Mesenchymal stem cell (in vitro differentiated cells and primary cell): Measurements from ENCODE around the gene NXNL1.

ENCODE experiments used
- DNase-seq: peaks from one replicate; pipeline ENCODE4 v3.0.0-alpha.2; 2013
- H2AFZ ChIP-seq: one replicate; pipeline ENCODE4 v1.6.1; 2013; ENCODE audit warnings: low read depth, mild to moderate bottlenecking, control low read depth, inconsistent platforms, low read length, moderate library complexity
- H2AK5ac ChIP-seq: 2 replicates; pipeline ENCODE4 v1.6.1; 2013; ENCODE audit warnings: low read length, moderate library complexity, mild to moderate bottlenecking, inconsistent platforms; ENCODE audit not compliant: severe bottlenecking
- H2BK120ac ChIP-seq: one replicate; pipeline ENCODE4 v1.6.1; 2013; ENCODE audit warnings: low read depth, mild to moderate bottlenecking, inconsistent platforms, low read length, moderate library complexity
- H2BK12ac ChIP-seq, 2 experiments: one replicate each; pipeline ENCODE4 v1.6.1; 2013; ENCODE audit warnings: inconsistent platforms in 2 of 2, low read length in 2 of 2, mild to moderate bottlenecking in 2 of 2, moderate library complexity in 2 of 2, control low read depth in 1 of 2
- H2BK15ac ChIP-seq: one replicate; pipeline ENCODE4 v1.6.1; 2013; ENCODE audit warnings: mild to moderate bottlenecking, low read depth, inconsistent platforms; ENCODE audit not compliant: poor library complexity, severe bottlenecking
- H2BK5ac ChIP-seq: 2 replicates; pipeline ENCODE4 v1.6.1; 2013; ENCODE audit warnings: low read depth, mild to moderate bottlenecking, low read length, control low read depth, inconsistent platforms; ENCODE audit not compliant: poor library complexity, severe bottlenecking
- H3K14ac ChIP-seq, 2 experiments: one replicate each; pipeline ENCODE4 v1.6.1; 2013; ENCODE audit warnings: inconsistent platforms in 2 of 2, low read length in 2 of 2, control low read depth in 1 of 2, mild to moderate bottlenecking in 1 of 2, moderate library complexity in 1 of 2
- H3K18ac ChIP-seq, 2 experiments: one replicate each; pipeline ENCODE4 v1.6.1; 2013; ENCODE audit warnings: inconsistent platforms in 2 of 2, low read length in 2 of 2, control low read depth in 1 of 2, low read depth in 1 of 2, mild to moderate bottlenecking in 1 of 2
- H3K23ac ChIP-seq, 2 experiments: one replicate each; pipeline ENCODE4 v1.6.1; 2013; ENCODE audit warnings: inconsistent platforms in 2 of 2, low read length in 2 of 2, mild to moderate bottlenecking in 2 of 2, moderate library complexity in 2 of 2, control low read depth in 1 of 2
- H3K27ac ChIP-seq: 2 replicates; pipeline ENCODE4 v1.5.1; 2013; ENCODE audit warnings: mild to moderate bottlenecking, moderate library complexity, low read length, control low read depth, inconsistent platforms; ENCODE audit not compliant: poor library complexity, severe bottlenecking
- H3K27me3 ChIP-seq, 2 experiments: 2 replicates each; pipeline versions ENCODE4 v1.6.1 to v1.7.0; 2013; ENCODE audit warnings: low read length in 2 of 2, mild to moderate bottlenecking in 2 of 2, moderate library complexity in 2 of 2, control low read depth in 1 of 2, inconsistent platforms in 1 of 2; ENCODE audit not compliant: control insufficient read depth in 1 of 2, insufficient read depth in 1 of 2
- H3K36me3 ChIP-seq, 2 experiments: 2 replicates each; pipeline versions ENCODE4 v1.6.1 to v1.7.0; 2013; ENCODE audit warnings: low read length in 2 of 2, control low read depth in 1 of 2, inconsistent platforms in 1 of 2, low read depth in 1 of 2, mild to moderate bottlenecking in 1 of 2; ENCODE audit not compliant: insufficient read depth in 2 of 2, control insufficient read depth in 1 of 2
- H3K4ac ChIP-seq, 2 experiments: one replicate each; pipeline ENCODE4 v1.6.1; 2013; ENCODE audit warnings: inconsistent platforms in 2 of 2, low read length in 2 of 2, mild to moderate bottlenecking in 2 of 2, moderate library complexity in 2 of 2, control low read depth in 1 of 2, low read depth in 1 of 2
- H3K4me1 ChIP-seq: 2 replicates; pipeline ENCODE4 v1.6.1; 2013; ENCODE audit warnings: low read depth, low read length, control low read depth; ENCODE audit not compliant: control insufficient read depth, insufficient read depth
- H3K4me2 ChIP-seq: 2 replicates; pipeline ENCODE4 v1.6.1; 2013; ENCODE audit warnings: low read length, mild to moderate bottlenecking, inconsistent platforms; ENCODE audit not compliant: poor library complexity, severe bottlenecking
- H3K4me3 ChIP-seq, 2 experiments: 2 replicates each; pipeline versions ENCODE4 v1.5.1 to v1.7.0; 2013; ENCODE audit warnings: low read length in 2 of 2, mild to moderate bottlenecking in 2 of 2, control low read depth in 1 of 2, low read depth in 1 of 2; ENCODE audit not compliant: insufficient read depth in 1 of 2
- H3K79me1 ChIP-seq: replicated peaks from 2 replicates; pipeline ENCODE4 v1.6.1; 2013; ENCODE audit warnings: mild to moderate bottlenecking, control low read depth, low read length, inconsistent platforms; ENCODE audit not compliant: poor library complexity, severe bottlenecking
- H3K9ac ChIP-seq: 2 replicates; pipeline ENCODE4 v1.7.0; 2013; ENCODE audit warnings: mild to moderate bottlenecking, low read length, moderate library complexity
- H3K9me3 ChIP-seq: 2 replicates; pipeline ENCODE4 v1.7.0; 2013; ENCODE audit warnings: mild to moderate bottlenecking, low read length; ENCODE audit not compliant: control insufficient read depth
- H4K8ac ChIP-seq: one replicate; pipeline ENCODE4 v1.6.1; 2013; ENCODE audit warnings: inconsistent platforms, mild to moderate bottlenecking, low read length, moderate library complexity
- H4K91ac ChIP-seq: one replicate; pipeline ENCODE4 v1.6.1; 2013; ENCODE audit warnings: mild to moderate bottlenecking, low read length, inconsistent platforms
- WGBS: methylation state at CpG from one replicate; pipeline ENCODE4 v1.1.7; 2013; ENCODE audit warnings: mixed read lengths; 5-methylcytosine and 5-hydroxymethylcytosine counted together

NXNL1 gene

GRCh38 chr19:17424743-17425365 lies 35.9 kb downstream of the NXNL1 start:
- 13% methylated on average over 24 of the region's 27 CpGs for WGBS
- Histone ChIP-seq H3K4ac (no peak overlapping the region), H3K14ac (no peak overlapping the region), H3K4me1 (peaks cover 16% of the 10 kb centered on the region), H3K4me2 (no peak overlapping the region), H3K18ac (peak overlapping the region in 1 of 2 experiments; percentile 24), H3K23ac (no peak overlapping the region), H4K8ac (no peak overlapping the region), H2BK5ac (no peak overlapping the region), H3K27ac (no peak overlapping the region), H2AK5ac (no peak overlapping the region), H2AFZ (no peak overlapping the region), H3K79me1 (peaks cover 9% of the 10 kb centered on the region), H4K91ac (peak overlapping the region; percentile 78), H3K9me3 (no peaks in the 10 kb centered on the region), H2BK12ac (peak overlapping the region in 1 of 2 experiments; percentile 23), H3K4me3 (no peak overlapping the region), H3K36me3 (peaks cover 16 to 23% of the 10 kb centered on the region in 2 experiments), H3K9ac (no peak overlapping the region), H3K27me3 (no peaks in the 10 kb centered on the region), H2BK120ac (no peak overlapping the region), H2BK15ac (no peak overlapping the region)
- peak; percentile 66 for DNase-seq

GRCh38 chr19:17423429-17424208 lies 37.1 kb downstream of the NXNL1 start:
- Histone ChIP-seq H2AK5ac (no peak overlapping the region), H2BK120ac (no peak overlapping the region), H4K8ac (no peak overlapping the region), H2BK5ac (no peak overlapping the region), H2BK15ac (no peak overlapping the region), H3K27ac (no peak overlapping the region), H3K79me1 (peaks cover 11% of the 10 kb centered on the region), H3K9ac (no peak overlapping the region), H3K4me1 (peaks cover 16% of the 10 kb centered on the region), H3K9me3 (no peaks in the 10 kb centered on the region), H3K4me2 (no peak overlapping the region), H3K23ac (no peak overlapping the region), H3K36me3 (peaks cover 16 to 23% of the 10 kb centered on the region in 2 experiments), H3K14ac (no peak overlapping the region), H2AFZ (no peak overlapping the region), H4K91ac (no peak overlapping the region), H2BK12ac (no peak overlapping the region), H3K4ac (no peak overlapping the region), H3K4me3 (no peak overlapping the region), H3K18ac (no peak overlapping the region), H3K27me3 (no peaks in the 10 kb centered on the region)
- DNase-seq, result no peak
- 95% methylated on average over 19 of the region's 20 CpGs for WGBS

- Histone ChIP-seq H3K4me3 (no peak overlapping the region), H3K27me3 (no peaks in the 10 kb centered on the region), H4K8ac (no peak overlapping the region), H3K23ac (no peak overlapping the region), H3K14ac (no peak overlapping the region), H3K9me3 (no peaks in the 10 kb centered on the region), H3K18ac (no peak overlapping the region), H3K9ac (no peak overlapping the region), H2BK5ac (no peak overlapping the region), H3K79me1 (peaks cover 11% of the 10 kb centered on the region), H2AFZ (no peak overlapping the region), H2BK15ac (no peak overlapping the region), H4K91ac (no peak overlapping the region), H3K4me1 (peaks cover 16% of the 10 kb centered on the region), H2BK12ac (no peak overlapping the region), H3K4ac (no peak overlapping the region), H2BK120ac (no peak overlapping the region), H3K27ac (no peak overlapping the region), H3K4me2 (no peak overlapping the region), H3K36me3 (peaks cover 16 to 23% of the 10 kb centered on the region in 2 experiments), H2AK5ac (no peak overlapping the region)
- DNase-seq, result no peak
- 98% methylated on average over 4 of the region's 4 CpGs for WGBS
These were observed 38.8 kb downstream of the NXNL1 start for GRCh38 chr19:17421942-17422341.

GRCh38 chr19:17420475-17420924 lies 40.2 kb downstream of the NXNL1 start:
- peak overlapping the region in 1 of 2 experiments; percentile 96 for H3K14ac ChIP-seq
- WGBS, result 28% methylated on average over 25 of the region's 25 CpGs
- H2BK5ac ChIP-seq, result no peak overlapping the region
- H3K27ac ChIP-seq, result no peak overlapping the region
- peak overlapping the region in 1 of 2 experiments; percentile 85 for H3K23ac ChIP-seq
- peak overlapping the region; percentile 97 to 98 for H3K4me3 ChIP-seq
- H2AK5ac ChIP-seq, result no peak overlapping the region
- H3K18ac ChIP-seq, result peak overlapping the region; percentile 79 to 90
- H2BK120ac ChIP-seq, result peak overlapping the region; percentile 97
- H4K91ac ChIP-seq, result peak overlapping the region; percentile 97
- H3K4me2 ChIP-seq, result peak overlapping the region; percentile 80
- no peak overlapping the region for H2BK15ac ChIP-seq
- H3K9ac ChIP-seq, result peak overlapping the region; percentile 87
- H3K4me1 ChIP-seq, result peaks cover 16% of the 10 kb centered on the region
- DNase-seq, result peak; percentile 41
- peak overlapping the region; percentile 99 for H2AFZ ChIP-seq
- H3K36me3 ChIP-seq, result peaks cover 16 to 23% of the 10 kb centered on the region in 2 experiments
- H3K4ac ChIP-seq, result peak overlapping the region; percentile 88 to 91
- H3K79me1 ChIP-seq, result peaks cover 11% of the 10 kb centered on the region
- peak overlapping the region; percentile 44 to 84 for H2BK12ac ChIP-seq
- peaks cover 0 to 8% of the 10 kb centered on the region in 2 experiments for H3K27me3 ChIP-seq
- no peaks in the 10 kb centered on the region for H3K9me3 ChIP-seq
- H4K8ac ChIP-seq, result peak overlapping the region; percentile 77
